Measurements from ENCODE around the gene AMZ1. TPM values are rescaled to one million over a fixed set of nuclear protein-coding genes. Genes with fewer than 3 reads are reported as not detected.
A peak's percentile ranks its signal among the peaks of the same experiment; 100 is the strongest.

AMZ1 gene
- total RNA-seq, 1 donor from 2014 or later, result 0.35 TPM

DNA sequence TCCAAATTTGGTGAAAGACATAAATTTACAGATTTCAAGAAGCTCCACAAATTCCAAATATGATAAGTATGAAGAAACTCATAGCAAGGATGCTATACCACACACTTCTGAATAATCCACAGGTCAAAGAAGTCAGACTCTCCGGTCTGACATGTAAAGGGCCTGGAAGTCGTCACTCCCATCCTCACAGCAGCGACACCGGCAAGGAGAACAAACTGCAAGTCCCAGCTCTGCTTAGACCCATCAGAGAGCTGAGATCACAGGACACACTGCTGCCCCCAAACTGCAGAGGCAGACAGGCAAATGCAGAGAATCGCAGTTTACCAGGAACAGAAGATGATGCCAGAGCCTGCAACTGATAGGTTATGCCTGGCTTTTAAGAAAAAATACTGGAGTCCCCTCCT lies 62.0 kb downstream of the AMZ1 start:
- no peak for DNase-seq (ENCODE audit: low spot score)

DNA sequence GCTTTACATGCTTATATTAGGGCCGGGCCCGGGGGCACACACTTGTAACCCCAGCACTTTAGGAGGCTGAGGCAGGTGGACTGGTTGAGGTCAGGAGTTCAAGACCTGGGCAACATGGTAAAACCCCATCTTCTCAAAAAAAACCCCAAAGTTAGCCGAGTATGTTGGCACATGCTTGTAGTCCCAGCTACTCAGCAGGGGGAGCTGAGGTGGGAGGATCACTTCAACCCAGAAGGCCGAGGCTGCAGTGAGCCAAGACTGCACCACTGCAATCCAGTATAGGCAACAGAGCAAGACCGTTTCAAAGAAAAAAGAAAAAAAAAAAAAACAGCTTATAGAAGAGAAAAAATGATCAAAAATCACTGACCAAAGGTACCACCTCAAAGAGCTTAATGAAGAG lies 63.1 kb downstream of the AMZ1 start:
- no peak for DNase-seq (ENCODE audit: low spot score)

DNA sequence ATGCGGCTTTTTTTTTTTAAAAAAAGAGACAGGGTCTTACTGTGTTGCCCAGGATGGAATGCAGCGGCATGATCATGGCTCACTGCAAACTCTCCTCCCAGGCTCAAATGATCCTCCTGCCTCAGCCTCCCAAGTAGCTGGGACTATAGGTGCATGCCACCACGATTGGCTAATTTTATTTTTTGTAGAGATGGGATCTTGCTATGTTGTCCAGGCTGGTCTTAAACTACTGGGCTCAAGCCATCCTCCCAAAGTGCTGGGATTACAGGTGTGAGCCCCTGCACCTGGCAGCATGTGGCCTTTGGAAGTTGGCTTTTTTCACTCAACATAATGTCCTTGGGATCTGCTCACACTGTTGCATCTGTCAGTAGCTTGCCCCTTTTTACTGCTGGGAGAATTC lies 65.1 kb downstream of the AMZ1 start:
- no peak for DNase-seq (ENCODE audit: low spot score)

DNA sequence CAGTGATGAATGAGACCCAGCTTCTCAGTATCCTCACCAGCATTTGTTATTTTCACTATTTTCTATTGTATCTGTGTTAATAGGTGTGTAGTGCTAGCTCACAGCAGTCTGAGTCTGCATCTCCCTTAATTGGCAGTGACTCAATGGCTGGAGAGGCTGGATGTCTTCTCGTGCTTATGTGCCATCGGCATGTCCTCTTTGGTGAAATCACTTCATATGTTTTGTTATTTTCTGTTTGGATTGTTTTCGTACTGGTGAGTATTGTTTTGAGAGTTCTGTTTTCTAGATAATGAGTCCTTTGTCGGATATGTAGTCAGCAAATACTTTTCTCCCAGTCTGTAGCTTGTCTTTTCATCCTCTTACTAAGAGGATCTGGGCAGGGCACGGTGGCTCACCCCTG lies 66.1 kb downstream of the AMZ1 start:
- DNase-seq (ENCODE audit: low spot score), result no peak

DNA sequence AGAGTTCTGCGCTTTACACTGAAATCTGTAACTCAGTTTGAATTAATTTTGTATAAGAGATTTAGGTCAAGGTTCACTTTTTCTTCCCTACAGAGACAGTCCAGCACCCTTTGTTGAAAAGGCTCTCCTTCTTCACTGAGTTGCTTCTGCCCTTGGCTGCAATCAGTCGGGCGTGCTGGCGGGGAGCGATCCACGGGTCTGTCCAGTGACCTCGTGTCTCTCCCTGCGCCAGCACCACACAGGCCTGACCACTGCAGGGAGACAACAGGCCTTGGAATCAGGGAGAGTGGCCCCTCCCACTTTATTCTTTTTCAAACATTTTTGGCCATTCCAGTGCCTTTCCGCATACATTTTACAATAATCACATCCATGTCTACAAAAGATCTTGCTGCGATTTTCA lies 66.9 kb downstream of the AMZ1 start:
- no peak for DNase-seq (ENCODE audit: low spot score)

DNA sequence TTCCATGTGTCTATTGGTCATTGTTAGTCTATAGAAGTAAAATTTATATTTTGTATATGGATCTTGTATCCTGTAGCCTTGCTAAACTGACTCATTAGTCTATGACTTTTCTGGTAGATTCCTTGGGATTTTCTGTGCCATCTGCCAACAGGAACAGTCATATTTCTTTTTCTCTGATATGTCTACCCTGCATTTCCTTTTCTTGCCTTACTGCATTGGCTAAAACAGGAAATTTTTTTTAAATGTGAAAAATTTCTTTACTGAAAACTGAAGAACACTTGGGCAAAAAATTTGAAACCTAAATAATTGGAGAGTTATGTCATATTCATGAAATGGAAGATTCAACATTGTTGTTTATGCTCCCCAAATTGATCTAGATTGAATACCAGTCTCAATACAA lies 67.5 kb downstream of the AMZ1 start:
- no peak for DNase-seq (ENCODE audit: low spot score)

DNA sequence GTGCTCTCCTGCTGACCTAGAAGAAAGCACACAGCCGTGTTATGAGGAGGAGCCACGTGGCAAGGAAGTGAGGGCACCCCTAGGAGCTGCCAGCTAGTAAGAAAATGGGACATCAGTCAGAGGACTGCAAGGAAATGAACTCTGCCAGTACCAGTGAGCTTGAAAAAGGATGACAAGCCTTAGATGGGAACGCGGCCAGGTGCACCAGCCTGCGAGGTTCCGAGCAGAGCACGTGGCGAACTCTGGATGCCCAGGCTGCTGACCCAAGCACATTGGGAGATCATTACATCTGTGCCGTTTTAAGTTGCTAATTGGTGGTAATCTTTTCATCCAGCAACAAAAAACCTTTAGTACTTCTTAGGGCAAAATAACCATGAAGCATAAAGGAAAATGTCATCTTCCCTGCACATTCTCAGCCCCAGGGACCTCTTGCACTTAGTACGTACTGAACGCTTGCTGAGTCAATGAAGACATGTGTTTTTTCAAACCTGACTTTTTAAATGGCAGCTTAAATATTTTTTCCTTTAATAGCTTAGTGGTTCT lies 69.4 kb downstream of the AMZ1 start:
- no peak for DNase-seq (ENCODE audit: low spot score)

DNA sequence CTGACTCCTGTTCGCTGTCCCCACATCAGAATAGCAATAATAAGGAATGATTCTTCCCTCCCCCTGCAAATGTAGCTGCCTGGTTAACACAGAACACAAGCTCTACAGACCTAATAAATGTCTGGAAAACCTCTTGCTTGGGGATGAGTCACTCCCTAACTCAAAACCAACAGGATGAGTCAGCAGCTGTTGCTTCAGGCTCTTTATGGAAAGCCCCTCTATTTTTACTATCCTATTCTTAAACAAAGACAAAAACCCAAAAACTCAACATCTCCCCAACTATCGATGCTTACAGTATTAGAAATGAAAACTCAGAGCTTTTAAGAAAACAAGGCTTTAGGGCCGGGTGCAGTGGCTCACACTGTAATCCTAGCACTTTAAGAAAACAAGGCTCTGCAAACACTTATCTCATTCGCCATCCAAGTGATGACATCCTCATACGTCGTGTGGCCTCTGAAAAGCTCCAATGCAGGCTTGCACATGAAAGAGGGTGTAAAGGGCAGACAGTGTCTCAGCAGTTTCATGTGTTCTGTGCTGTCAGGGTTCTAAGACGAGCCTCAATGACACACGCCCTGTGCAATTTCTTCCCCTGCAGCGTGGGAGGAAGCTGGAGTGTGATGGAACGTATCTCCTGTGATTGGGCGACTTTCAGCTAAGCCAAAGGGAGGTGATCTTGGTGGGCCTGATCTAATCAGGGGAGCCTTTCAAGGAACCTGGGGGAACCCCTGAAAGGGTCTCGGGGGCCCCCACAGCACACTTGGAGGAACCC lies 70.1 kb downstream of the AMZ1 start:
- peak; percentile 57 for DNase-seq (ENCODE audit: low spot score)

DNA sequence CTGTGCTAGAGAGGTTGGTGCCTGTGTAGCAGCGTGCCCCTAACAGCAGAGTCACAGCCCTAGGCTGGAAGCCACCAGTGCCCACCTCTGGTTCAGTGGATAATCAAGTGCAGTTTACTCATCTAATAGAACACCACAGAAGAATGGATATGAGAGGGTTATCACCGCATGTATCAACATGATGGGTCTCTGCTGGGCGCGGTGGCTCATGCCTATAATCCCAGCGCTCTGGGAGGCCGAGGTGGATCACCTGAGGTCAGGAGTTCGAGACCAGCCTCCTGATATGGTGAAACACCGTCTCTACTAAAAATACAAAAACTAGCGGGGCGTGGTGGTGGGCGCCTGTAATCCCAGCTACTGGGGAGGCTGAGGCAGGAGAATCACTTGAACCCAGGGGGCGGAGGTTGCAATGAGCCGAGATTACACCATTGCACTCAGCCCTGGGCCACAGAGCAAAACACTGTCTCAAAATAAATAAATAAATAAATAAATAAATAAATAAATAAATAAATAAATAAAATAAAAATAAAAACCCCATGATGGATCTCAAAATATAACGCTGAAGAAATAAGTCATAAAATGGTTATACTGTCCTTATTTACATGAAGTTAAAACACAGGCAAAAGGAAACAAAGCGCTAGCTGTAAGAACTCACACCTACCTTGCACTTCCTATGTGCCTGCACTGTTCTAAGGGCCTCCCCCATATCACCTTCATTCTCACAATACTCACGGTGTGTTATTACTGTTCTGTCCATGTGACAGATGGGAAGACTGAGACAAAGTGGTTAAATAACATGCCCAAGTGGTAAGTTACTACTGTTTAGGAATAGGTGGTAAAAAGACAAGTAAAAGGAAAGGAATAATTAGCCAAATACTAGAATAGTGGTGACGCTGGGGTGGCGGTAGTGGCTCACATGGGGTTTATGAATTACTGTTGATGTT lies 70.9 kb downstream of the AMZ1 start:
- DNase-seq (ENCODE audit: low spot score), result no peak

DNA sequence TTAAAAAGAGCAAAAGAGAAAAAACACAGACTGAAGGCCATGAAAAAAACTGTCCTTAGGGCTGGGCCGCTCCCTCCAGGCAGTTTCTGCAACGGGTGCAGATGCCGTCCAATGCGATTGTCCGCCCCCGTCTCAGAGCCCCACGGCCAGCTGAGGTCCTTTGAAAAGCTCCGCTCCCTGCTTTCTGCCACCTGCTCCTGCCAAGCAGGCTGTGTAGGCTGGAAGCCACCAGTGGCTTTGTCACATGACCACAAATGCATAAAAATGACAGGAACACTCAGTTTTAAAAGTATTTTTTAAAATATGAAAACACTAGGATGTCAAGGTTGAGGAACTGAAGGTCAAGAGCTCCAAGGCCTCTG lies 71.7 kb downstream of the AMZ1 start:
- no peak for DNase-seq (ENCODE audit: low spot score)

DNA sequence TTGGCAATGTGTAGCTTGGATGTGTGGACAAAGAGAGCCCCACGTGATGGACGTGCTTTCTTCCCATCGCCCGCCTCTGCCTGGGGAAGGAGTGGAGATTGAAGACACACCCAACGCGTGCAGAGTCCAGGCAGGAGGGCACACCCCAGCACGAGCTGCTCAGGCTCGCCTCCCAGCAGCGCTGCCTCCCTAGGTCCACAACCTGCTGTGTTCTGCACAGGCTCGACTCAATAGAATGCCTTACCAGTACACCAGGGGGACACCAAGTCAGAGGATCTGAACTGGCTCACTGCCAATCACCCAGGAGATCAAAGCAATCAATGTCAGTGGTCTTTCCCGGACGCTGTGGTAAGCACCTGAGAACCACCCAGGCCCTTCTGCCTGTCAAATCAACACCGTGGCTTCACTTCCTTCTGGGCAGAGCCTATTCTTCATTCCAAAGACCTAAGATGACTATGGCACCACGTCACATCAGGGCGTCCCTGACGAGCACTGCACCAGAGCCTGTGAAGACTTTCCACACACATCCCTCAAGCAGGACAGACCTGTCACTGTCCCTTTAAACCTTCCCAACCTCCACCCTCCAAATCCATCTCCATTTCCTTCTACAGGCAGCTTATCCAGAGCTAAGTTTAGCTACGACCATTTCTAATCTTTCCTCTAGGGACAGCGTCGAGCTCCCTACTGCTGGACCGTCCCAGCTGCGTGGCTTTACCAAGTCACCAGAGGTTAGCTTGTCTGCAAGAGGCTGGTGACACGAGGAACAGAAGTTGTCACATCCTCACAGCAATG lies 72.3 kb downstream of the AMZ1 start:
- peak; percentile 83 for DNase-seq (ENCODE audit: low spot score)

DNA sequence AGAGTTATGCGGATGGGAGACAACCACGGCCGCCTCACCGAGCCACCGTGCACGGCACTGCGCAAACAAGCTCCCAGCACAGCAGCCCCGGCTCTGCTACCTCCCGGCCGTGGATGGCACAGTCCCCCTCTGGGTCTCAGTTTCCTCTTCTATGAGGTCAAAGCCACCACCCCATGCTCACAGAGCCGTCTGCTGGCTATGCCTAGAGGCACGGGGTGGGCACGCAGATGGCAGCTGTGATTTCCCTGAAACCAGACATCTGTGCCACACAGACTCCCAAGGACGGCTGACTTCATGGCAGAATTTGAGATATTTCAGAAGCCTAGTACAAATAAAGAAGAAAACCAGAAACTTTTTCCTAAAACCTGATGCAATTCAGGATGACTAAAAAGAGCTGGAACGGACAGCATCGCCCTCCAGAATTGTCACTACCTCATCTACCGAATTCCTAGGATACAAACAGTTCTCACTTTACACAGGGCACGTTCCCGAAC lies 73.2 kb downstream of the AMZ1 start:
- DNase-seq (ENCODE audit: low spot score), result no peak

DNA sequence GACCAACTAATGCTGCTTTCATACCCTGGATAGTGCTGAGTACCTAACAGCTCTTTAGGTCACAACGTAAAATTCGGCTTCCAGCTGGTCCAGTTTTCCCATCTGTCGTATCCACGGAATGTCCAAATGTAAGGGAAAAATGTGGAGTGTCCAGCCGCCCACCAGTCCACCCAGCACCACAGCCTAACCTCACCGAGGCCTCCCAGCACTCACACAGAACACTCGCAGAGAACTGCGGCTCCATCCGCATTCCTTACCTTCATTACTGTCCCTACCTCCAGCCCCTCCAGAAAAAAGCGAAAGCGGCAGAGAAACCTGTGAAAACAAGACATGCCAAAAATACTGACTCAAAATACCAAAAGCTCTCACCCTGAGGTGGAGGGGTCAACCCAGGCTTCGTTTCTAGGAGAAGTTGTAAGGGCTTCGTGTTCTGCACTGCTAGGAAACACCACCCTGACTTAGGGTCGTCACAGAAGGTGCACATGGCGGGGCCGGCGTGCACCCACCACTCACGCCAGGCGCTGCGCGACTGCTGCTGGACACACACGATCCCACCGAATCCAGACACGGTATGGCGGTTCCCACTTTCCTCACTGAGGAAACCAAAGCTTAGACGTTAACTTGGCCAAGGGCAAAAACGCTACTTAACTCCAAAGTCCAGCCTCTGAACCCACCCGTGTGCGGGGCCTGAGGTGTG lies 73.9 kb downstream of the AMZ1 start:
- DNase-seq (ENCODE audit: low spot score), result no peak

DNA sequence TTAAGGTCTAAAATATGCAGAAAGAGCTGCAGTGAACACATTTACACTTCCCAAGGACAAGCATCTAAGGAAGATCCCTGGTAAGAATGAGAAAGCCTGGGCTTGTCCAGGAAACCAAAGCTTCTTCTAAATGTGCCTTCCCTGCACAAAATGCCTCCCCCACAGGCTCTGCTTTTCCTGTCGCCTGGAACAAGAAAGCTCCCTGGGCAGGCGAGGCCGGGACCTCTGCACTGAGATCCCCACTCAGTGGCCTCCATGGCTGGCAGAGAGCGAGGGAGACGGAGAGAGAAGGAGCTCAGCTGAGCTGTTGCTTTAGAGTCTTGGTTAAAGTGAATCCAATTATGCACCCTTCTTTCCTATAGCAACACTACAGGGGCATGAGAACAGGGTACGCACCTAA lies 75.6 kb downstream of the AMZ1 start:
- no peak for DNase-seq (ENCODE audit: low spot score)

DNA sequence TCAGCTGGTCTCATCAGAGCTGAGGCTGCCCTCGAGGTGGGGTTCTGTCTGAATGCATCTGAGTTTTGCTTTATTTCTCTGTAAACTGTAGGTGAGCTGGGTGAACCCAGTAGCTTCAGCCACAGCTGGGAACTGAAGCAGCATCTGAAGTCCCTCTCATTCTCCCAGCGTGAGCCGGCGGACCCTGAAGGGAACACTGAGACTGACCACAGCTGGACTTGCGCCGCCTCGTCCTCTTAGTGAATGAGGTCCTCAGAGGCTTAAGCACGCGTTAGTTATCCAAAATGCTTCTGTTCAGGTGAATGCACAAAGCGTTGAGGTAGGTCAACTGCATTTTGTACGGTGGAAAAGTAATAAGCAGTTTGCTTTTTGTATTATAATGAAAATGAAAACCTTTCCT lies 76.6 kb downstream of the AMZ1 start:
- DNase-seq (ENCODE audit: low spot score), result no peak

Other genes with a start within 250 kb of the AMZ1 start
- not detected for gene GRIFIN, start 211.8 kb upstream of the AMZ1 start, total RNA-seq
- 31.3 TPM for gene LFNG, start 168.4 kb upstream of the AMZ1 start, total RNA-seq
- gene BRAT1, start 132.7 kb upstream of the AMZ1 start, total RNA-seq, result 35.2 TPM
- 36.1 TPM for gene IQCE, start 129.2 kb upstream of the AMZ1 start, total RNA-seq
- gene TTYH3, start 56.2 kb upstream of the AMZ1 start, total RNA-seq, result 81.3 TPM
- gene GNA12, start 156.1 kb downstream of the AMZ1 start, total RNA-seq, result 48.5 TPM

All from mucosa of gallbladder (tissue), 1 donor.